Activated naive CD4-positive, alpha-beta T cell treated with anti-CD3 and anti-CD28 coated beads for 36 hours (primary cell): ENCODE data around the gene KLRC4. TPM values are rescaled to one million over a fixed set of nuclear protein-coding genes. Genes with fewer than 3 reads are reported as not detected.
"Not testable (repeated sequence)": the region's sequence is repeated elsewhere in the genome, so short reads cannot be mapped to it uniquely, and the experiment has no call there.

Experiments used
- CTCF ChIA-PET: fragments of 350-600 bp; sonication (Branson Sonifier 250); formaldehyde crosslinking; loops from one replicate; lab custom pipeline; 2021; ENCODE audit warnings: antibody characterized with exemption; lab: Charles Lee
- DNase-seq: peaks from one replicate; pipeline ENCODE4 v3.0.0-alpha.2; 2020
- H3K27ac Mint-ChIP-seq: one replicate; pipeline ENCODE4 v1.8.0; 2021; ENCODE audit warnings: mild to moderate bottlenecking, mixed read lengths
- H3K27me3 Mint-ChIP-seq: one replicate; pipeline ENCODE4 v1.8.0; 2021; ENCODE audit warnings: low read depth, mixed read lengths
- H3K36me3 Mint-ChIP-seq: one replicate; pipeline ENCODE4 v1.8.0; 2021; ENCODE audit warnings: low read depth, mixed read lengths
- H3K4me1 Mint-ChIP-seq: one replicate; pipeline ENCODE4 v1.8.0; 2021; ENCODE audit warnings: low read depth, mixed read lengths
- H3K4me3 Mint-ChIP-seq: one replicate; pipeline ENCODE4 v1.8.0; 2021; ENCODE audit warnings: mild to moderate bottlenecking, moderate library complexity, mixed read lengths
- H3K9me3 Mint-ChIP-seq: one replicate; pipeline ENCODE4 v1.8.0; 2021; ENCODE audit warnings: mixed read lengths
- intact Hi-C: fragments of 100-400 bp; cut with micrococcal nuclease; formaldehyde crosslinking; loops from one replicate; pipeline ENCODE4 v1.15.1; 2023
- total RNA-seq, 2 experiments: library from RNA; stranded (reverse); gene quantifications; one replicate each; pipeline ENCODE4 v1.2.3, GENCODE V29; 2021

Gene KLRC4
- not detected for total RNA-seq

DNA sequence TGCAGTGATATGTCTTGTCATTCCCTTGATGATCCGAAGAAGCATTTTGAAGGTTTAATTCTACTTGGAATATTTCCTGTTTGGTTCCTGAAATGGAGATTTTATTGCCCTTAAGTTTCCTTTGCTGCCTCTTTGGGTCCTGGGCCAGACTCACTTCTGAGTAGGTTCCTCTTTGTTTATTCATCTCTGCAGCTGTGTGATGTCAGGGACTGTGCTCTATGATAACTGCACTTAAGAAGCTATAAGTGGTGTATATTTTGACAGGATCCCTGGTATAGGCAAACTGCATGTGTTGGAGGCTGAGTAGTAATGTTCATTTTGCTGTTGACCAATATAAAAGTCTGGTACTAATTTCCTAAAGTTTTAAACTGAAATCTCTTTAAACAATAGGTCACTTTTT, at the start of gene KLRC4:
Gene KLRC4, minus strand, starts transcription at position 366 of the 400 bp plus-strand sequence. Its CDS starts 182 bp downstream, at position 184.
- DNase-seq = no peak
- CTCF ChIA-PET = no interaction called here
- Mint-ChIP-seq H3K4me1 (no peaks in the 10 kb centered on the region), H3K27me3 (peaks cover 2% of the 10 kb centered on the region), H3K4me3 (no peak within 1 kb of the TSS), H3K27ac (no peak within 1 kb of the TSS), H3K36me3 (no peaks in the 10 kb centered on the region), H3K9me3 (no peaks in the 10 kb centered on the region)
- intact Hi-C loops = no loop called here

GRCh38 chr12:10457760-10458159, 48.2 kb upstream of the KLRC4 start:
- no peak for DNase-seq
- Mint-ChIP-seq H3K27ac (no peak overlapping the region), H3K4me3 (no peak overlapping the region), H3K4me1 (no peaks in the 10 kb centered on the region), H3K9me3 (peaks cover 24% of the 10 kb centered on the region), H3K36me3 (peaks cover 4% of the 10 kb centered on the region), H3K27me3 (peaks cover 5% of the 10 kb centered on the region)
- CTCF ChIA-PET = interaction anchor here (1.4 kb wide), 1 partner anchor 70 kb away, joined by 3 read pairs; no protein-coding TSS in a partner anchor
- intact Hi-C loops = no loop called here

GRCh38 chr12:10456856-10457255, 47.3 kb upstream of the KLRC4 start:
- H3K9me3 Mint-ChIP-seq = peaks cover 24% of the 10 kb centered on the region
- no peak overlapping the region for H3K27ac Mint-ChIP-seq
- H3K4me3 Mint-ChIP-seq = no peak overlapping the region
- CTCF ChIA-PET = no interaction called here
- DNase-seq = no peak
- no peaks in the 10 kb centered on the region for H3K4me1 Mint-ChIP-seq
- intact Hi-C loops = no loop called here
- peaks cover 2% of the 10 kb centered on the region for H3K27me3 Mint-ChIP-seq
- H3K36me3 Mint-ChIP-seq = peaks cover 4% of the 10 kb centered on the region

DNA sequence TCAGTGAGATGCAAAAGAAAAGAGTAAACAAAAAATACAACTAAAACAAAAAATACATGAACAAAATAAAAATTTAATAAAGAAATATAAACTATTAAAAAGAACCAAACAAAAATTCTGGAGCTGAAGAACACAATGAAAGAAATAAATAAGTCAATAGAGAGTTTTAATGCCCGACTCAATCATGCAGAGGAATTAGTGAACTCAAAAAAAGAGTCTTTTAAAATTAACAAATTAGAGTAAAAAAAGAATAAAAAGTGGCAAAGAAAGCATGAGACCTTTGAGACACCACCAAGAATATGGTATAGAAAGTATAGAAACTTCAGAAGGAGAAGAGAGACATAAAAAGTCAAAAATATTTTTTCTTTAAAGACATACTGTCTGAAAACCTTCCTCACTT, 46.2 kb upstream of the KLRC4 start:
- H3K36me3 Mint-ChIP-seq = peaks cover 4% of the 10 kb centered on the region
- no peak overlapping the region for H3K4me3 Mint-ChIP-seq
- no peak for DNase-seq
- H3K27me3 Mint-ChIP-seq = peaks cover 2% of the 10 kb centered on the region
- no peaks in the 10 kb centered on the region for H3K4me1 Mint-ChIP-seq
- peaks cover 24% of the 10 kb centered on the region for H3K9me3 Mint-ChIP-seq
- intact Hi-C loops = no loop called here
- no peak overlapping the region for H3K27ac Mint-ChIP-seq
- CTCF ChIA-PET = no interaction called here

DNA sequence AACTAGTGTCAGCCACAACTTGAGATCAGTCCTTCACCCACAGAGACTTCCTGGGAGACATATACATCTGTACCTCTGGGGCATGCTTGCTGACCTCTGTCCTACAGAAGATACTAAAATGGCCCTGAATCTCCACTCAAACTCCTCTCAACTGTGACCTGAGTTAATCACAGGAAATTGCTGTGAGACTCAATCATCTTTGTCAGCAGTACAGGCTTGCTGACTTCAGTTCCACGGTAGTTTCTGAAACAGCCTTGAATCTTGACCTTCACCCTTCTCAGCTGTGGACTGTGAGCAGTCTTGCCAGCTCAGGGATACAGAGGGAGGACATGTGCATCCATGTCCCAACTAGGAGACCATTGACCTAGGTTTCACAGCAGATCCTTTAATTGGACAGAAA, 45.0 kb upstream of the KLRC4 start:
- Mint-ChIP-seq H3K27ac (no peak overlapping the region), H3K4me3 (no peak overlapping the region), H3K4me1 (no peaks in the 10 kb centered on the region), H3K9me3 (peaks cover 24% of the 10 kb centered on the region), H3K36me3 (peaks cover 4% of the 10 kb centered on the region), H3K27me3 (no peaks in the 10 kb centered on the region)
- intact Hi-C loops = no loop called here
- CTCF ChIA-PET = no interaction called here
- DNase-seq = no peak

DNA sequence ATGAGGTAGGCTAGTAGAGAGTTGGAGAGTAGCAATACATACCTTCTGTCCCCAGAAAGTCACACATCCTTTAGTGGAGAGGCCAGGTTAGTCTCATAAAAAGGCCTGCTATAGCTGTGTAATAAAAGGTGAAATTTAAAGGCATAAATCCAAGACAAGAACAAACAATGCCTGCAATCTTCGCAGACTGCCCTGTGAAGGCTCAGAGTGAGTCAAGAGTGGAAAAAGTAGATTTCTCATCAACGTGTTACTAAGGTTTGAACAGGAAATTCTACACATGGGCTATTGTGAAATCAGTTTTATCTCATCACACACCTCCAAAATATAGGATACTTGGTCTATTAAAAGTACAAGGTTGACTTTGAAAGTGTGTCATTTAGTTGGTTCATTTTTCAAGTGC, 43.6 kb upstream of the KLRC4 start, which contains the start of gene KLRC1:
Gene KLRC1, minus strand, starts transcription at position 222 of the 400 bp plus-strand sequence. CDS start 2,221 bp downstream, outside the sequence.
- peaks cover 24% of the 10 kb centered on the region for H3K9me3 Mint-ChIP-seq
- H3K36me3 Mint-ChIP-seq = peaks cover 4% of the 10 kb centered on the region
- no peak within 1 kb of the TSS for H3K4me3 Mint-ChIP-seq
- no peak within 1 kb of the TSS for H3K27ac Mint-ChIP-seq
- no peaks in the 10 kb centered on the region for H3K4me1 Mint-ChIP-seq
- intact Hi-C loops = no loop called here
- no peaks in the 10 kb centered on the region for H3K27me3 Mint-ChIP-seq
- DNase-seq = no peak
- CTCF ChIA-PET = no interaction called here

GRCh38 chr12:10448236-10448635, 38.7 kb upstream of the KLRC4 start:
- no peak for DNase-seq
- intact Hi-C loops = no loop called here
- CTCF ChIA-PET = no interaction called here
- Mint-ChIP-seq H3K9me3 (no peaks in the 10 kb centered on the region), H3K4me3 (no peak overlapping the region), H3K36me3 (no peaks in the 10 kb centered on the region), H3K27ac (no peak overlapping the region), H3K4me1 (no peaks in the 10 kb centered on the region), H3K27me3 (no peaks in the 10 kb centered on the region)

GRCh38 chr12:10446052-10446451, 36.5 kb upstream of the KLRC4 start:
- H3K4me3 Mint-ChIP-seq, H3K27ac Mint-ChIP-seq, intact Hi-C loops, H3K27me3 Mint-ChIP-seq, CTCF ChIA-PET, H3K36me3 Mint-ChIP-seq, H3K4me1 Mint-ChIP-seq, DNase-seq, H3K9me3 Mint-ChIP-seq: not testable (repeated sequence)

DNA sequence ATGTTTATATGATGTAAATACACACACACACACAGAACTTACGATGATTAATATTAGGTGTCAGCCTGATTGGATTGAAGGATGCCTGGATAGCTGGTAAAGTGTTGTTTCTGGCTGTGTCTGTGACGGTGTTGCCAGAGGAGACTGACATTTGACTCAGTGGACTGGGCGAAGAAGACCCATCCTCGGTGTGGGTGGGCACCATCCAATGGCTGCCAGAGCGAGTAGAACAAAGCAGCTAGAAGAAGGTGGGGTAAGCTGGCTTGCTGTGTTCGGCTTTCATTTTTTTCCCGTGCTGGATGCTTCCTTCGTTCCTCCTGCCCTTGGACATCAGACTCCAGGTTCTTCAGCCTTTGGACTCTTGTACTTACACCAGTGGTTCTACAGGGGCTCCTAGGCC, 31.6 kb upstream of the KLRC4 start:
- H3K4me3 Mint-ChIP-seq, DNase-seq, H3K36me3 Mint-ChIP-seq, H3K4me1 Mint-ChIP-seq, intact Hi-C loops, CTCF ChIA-PET, H3K27me3 Mint-ChIP-seq, H3K27ac Mint-ChIP-seq, H3K9me3 Mint-ChIP-seq: not testable (repeated sequence)

DNA sequence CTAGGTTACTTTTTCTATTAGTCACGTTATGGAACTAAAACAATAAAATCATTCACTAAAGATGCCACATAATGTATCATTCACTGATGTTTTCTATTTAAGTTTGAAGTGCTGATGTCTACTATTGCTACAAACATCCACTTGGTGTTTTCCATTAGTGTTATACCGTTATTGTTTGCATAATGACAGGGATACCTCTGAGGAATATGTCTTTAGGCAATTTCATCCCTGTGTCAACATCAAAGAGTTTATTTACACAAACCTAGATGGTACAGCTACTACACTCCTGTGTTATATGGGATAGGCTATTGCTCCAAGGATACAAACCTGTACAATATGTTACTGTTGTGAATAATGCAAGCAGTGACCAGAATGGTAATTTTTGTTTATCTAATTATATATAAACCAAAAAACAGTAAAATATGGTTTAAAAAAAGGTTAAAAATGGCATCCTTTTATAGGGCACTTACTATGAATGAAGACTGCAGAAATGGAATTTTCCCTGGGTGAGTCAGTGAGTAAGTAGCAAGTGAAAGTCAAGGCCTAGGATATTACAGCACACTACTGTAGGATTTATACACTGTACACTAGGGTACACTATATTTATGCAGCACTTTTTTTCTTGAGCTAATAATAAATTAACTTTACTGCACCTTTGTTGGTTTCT, 30.2 kb upstream of the KLRC4 start:
- intact Hi-C loops, DNase-seq, H3K4me3 Mint-ChIP-seq, H3K4me1 Mint-ChIP-seq, H3K9me3 Mint-ChIP-seq, H3K36me3 Mint-ChIP-seq, CTCF ChIA-PET, H3K27me3 Mint-ChIP-seq, H3K27ac Mint-ChIP-seq: not testable (repeated sequence)

DNA sequence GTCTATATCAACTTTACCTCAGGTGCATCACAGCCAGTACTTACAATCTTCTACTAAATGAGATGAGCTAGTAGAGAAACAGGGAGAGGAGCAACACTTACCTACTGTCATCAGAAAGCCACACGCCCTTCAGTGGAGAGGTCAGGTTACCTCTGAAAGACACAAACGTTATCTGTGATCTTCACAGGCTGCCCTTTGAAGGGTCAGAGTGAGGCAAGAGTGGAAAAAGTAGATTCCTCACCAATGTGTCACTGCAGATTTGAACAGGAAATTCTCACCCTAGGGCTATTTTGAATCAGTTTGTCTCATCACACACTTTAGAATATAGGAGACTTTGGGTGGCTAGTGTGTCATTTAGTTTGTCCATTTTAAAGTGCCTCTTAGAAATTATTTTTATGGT, 28.0 kb upstream of the KLRC4 start:
- CTCF ChIA-PET, H3K36me3 Mint-ChIP-seq, DNase-seq, H3K27ac Mint-ChIP-seq, intact Hi-C loops, H3K27me3 Mint-ChIP-seq, H3K4me1 Mint-ChIP-seq, H3K4me3 Mint-ChIP-seq, H3K9me3 Mint-ChIP-seq: not testable (repeated sequence)

DNA sequence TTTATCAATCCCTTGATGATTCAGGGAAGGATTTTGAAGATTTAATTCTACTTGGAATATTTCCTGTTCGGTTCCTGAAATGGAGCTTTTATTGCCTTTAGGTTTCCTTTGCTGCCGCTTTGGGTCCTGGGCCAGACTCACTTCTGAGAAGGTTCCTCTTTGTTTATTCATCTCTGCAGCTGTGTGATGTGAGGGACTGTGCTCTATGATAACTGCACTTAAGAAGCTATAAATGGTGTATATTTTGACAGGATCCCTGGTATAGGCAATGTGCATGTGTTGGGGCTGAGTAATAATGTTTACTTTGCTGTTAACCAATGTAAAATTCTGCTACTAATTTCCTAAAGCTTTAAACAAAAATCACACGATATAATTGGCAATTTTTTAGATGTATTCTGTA, 26.3 kb upstream of the KLRC4 start, which contains the start of gene KLRC2:
Gene KLRC2, minus strand, starts transcription at position 195 of the 400 bp plus-strand sequence. Its CDS starts 24 bp downstream, at position 171.
- intact Hi-C loops = not testable (repeated sequence)

GRCh38 chr12:10430623-10431022, 21.1 kb upstream of the KLRC4 start:
- H3K9me3 Mint-ChIP-seq, DNase-seq, H3K36me3 Mint-ChIP-seq, intact Hi-C loops, H3K27me3 Mint-ChIP-seq, H3K4me1 Mint-ChIP-seq, CTCF ChIA-PET, H3K27ac Mint-ChIP-seq, H3K4me3 Mint-ChIP-seq: not testable (repeated sequence)

More for the DNA sequence above, 26.3 kb upstream of the KLRC4 start, which contains the start of gene KLRC2:
- H3K36me3 Mint-ChIP-seq, H3K9me3 Mint-ChIP-seq, H3K27ac Mint-ChIP-seq, H3K27me3 Mint-ChIP-seq, H3K4me1 Mint-ChIP-seq, H3K4me3 Mint-ChIP-seq, CTCF ChIA-PET, DNase-seq: not testable (repeated sequence)
